Measurements from ENCODE around the gene OR2B6. TPM values are rescaled to one million over a fixed set of nuclear protein-coding genes. Genes with fewer than 3 reads are reported as not detected.

Gene OR2B6
- total RNA-seq: not detected in 2 replicates

GRCh38 chr6:27956941-27957340 is at the start of gene OR2B6:
Gene OR2B6, plus strand, starts transcription at chr6:27957241. Its CDS starts 0 bp downstream, at chr6:27957241.

GRCh38 chr6:27911956-27912446 is 45.0 kb upstream of the OR2B6 start, which contains the start of gene OR2B2:
Gene OR2B2, minus strand, starts transcription at chr6:27912396. Its CDS starts 77 bp downstream, at chr6:27912319.

Other genes with a start within 250 kb of the OR2B6 start
- gene OR2B2, start 44.8 kb upstream of the OR2B6 start, total RNA-seq: not detected in 2 replicates
- gene ZNF165, start 123.3 kb downstream of the OR2B6 start, total RNA-seq: 0.22 and 0.29 TPM in 2 replicates
- 1.7 and 2.2 TPM in 2 replicates for gene ZSCAN16, start 167.4 kb downstream of the OR2B6 start, total RNA-seq
- 14.7 and 19.9 TPM in 2 replicates for gene ZKSCAN8, start 184.6 kb downstream of the OR2B6 start, total RNA-seq